AG09319 (cell line): ENCODE measurements around the gene C1QTNF1.
"Not testable (repeated sequence)": the region's sequence is repeated elsewhere in the genome, so short reads cannot be mapped to it uniquely, and the experiment has no call there.

Experiments
- DNase-seq: peaks from one replicate; pipeline ENCODE4 v3.0.0-alpha.2; 2010; ENCODE audit warnings: low read depth; ENCODE audit errors: extremely low read depth
- CTCF ChIP-seq: IDR thresholded peaks from 2 replicates; pipeline ENCODE4 v1.5.1; 2011; ENCODE audit warnings: low read depth, mild to moderate bottlenecking, inconsistent platforms, low read length, moderate library complexity

The C1QTNF1 gene

DNA sequence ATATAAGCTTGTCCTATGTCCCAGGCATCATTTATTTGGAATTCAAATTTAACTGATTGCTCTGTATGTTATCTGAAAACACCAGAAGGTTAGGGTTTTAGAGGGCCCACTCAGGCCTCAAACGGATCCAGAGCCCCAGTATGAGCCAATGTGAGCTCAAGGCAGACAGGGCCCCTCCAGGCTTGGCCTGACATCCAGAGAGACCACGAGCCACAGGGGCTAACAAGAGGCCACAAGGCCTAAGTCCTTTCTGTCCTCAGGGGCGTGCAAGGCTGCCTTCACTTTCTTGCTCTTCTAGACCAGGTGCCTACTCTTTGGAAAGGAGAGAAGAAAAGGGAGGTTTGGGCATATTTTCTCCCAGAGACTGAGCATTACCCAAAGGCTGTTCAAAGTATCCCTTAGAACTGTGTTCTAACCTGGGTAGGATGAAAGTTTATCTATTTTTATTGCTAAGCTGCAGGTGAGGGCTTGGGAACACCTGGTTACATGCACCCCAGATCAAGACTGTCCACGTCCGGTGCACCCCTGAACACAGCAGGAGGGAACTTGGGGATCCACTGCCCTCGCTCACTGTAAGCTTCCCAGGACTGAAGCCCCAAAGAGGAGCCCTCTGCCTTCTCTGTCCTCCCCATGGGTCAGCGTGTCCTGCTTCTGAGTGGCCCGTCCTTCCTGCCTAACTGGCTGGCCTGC is 49.2 kb downstream of the C1QTNF1 start:
- no peak for DNase-seq
- TF ChIP-seq CTCF, result no peak

DNA sequence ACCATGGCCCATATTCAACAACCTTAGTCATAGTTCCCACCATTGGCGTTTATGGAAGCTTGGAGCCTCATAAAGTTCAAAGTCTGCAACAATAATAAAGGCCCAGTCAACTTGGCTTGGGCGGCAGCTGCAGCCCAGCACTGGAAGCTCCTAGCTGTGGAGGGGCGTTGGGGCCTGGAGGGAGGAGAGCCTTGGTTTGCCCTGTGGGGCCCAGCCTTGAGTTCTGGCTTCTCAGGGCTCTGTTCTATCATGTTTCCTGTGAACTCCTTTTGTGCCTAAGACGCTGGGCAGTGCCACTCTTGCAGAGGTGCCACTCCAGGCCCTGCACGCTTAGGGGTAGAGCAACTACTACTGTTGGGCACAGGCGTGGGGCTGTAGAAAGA is 49.7 kb downstream of the C1QTNF1 start:
- TF ChIP-seq CTCF, result no peak
- no peak for DNase-seq

DNA sequence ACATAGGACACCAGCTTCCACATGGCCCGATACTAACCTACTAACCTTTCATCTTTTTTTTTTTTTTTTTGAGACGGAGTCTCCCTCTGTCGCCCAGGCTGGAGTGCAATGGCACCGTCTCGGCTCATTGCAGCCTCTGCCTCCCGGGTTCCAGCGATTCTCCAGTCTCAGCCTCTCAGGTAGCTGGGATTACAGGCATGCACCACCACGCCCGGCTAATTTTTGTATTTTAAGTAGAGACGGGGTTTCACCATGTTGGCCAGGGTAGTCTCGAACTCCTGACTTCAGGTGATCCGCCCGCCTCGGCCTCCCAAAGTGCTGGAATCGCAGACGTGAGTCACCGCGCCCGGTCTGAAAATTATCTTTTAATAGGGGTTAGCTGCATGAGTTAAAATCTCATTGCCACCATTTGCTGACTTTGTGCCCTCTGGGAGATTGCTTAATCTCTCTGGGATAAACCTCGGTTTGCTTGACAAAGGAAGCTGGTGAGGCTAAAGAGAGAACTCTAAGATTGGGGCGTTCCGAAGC is 50.2 kb downstream of the C1QTNF1 start:
- not testable (repeated sequence) for DNase-seq

DNA sequence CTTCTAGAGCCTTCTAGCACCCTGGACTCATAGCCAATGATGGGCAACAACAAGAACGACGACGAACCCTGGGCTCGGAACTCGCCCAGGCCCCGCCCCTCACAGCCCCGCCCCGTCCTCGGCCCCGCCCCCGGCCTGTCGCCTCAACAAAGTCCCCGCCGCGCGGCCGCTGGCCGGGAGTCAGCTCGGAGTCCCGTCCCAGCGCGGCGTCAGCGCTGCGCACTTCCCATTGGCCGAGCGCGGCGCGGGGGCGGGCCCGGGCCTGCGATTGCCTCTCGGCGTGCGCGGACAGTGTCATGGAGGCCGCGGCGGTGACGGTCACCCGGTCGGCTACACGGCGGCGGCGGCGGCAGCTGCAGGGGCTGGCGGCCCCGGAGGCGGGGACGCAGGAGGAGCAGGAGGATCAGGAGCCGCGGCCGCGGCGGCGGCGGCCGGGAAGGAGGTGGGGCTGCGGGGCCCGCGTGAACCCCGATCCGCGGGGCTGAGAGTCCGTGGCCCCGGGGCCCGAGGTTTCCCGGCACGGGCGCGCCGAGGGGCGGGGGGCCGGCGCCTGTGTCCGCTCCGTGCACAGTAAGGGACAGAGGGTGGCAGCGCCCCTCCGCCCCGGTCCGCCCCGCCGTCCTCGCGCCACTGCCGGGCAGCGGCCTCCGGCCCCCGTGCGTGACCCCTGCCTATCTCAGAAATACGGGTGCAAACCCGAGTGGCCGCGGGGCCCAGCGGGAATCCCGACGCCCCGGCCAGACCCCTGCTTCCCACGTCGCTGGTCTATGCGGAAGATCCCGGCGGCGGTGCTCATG is 50.9 kb downstream of the C1QTNF1 start, which contains the start of gene ENGASE:
Gene ENGASE, plus strand, starts transcription at position 176 of the 797 bp plus-strand sequence. Its CDS starts 121 bp downstream, at position 297.
- peak; percentile 68 for DNase-seq
- no peak for TF ChIP-seq CTCF

- no peak for DNase-seq
- no peak for TF ChIP-seq CTCF
Measured at GRCh38 chr17:79075446-79075750, 51.4 kb downstream of the C1QTNF1 start.

DNA sequence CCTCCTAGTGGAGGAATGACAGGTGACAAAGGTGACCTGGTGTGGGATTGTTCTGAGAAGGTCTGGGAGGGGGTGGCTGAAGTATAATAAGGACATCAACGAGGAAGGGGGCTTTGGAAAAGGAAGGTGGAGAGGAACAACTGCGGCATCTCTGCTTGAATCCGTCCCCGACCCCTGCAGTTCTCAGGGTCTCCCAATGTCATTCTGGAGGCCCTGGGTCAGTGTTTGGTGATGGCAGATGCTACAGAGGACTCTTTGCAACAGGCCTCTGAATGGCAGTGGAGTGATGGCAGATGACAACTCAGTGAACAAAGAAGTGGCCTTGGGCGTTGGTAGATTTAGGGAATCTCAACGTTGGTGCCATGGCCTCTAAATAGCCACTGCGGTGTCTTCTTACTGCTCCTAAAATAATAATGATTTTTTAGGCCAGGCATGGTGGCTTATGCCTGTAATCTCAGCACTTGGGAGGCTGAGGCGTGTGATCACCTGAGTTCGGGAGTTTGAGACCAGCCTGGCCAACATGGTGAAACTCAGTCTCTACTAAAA is 52.0 kb downstream of the C1QTNF1 start:
- no peak for TF ChIP-seq CTCF
- DNase-seq, result no peak

DNA sequence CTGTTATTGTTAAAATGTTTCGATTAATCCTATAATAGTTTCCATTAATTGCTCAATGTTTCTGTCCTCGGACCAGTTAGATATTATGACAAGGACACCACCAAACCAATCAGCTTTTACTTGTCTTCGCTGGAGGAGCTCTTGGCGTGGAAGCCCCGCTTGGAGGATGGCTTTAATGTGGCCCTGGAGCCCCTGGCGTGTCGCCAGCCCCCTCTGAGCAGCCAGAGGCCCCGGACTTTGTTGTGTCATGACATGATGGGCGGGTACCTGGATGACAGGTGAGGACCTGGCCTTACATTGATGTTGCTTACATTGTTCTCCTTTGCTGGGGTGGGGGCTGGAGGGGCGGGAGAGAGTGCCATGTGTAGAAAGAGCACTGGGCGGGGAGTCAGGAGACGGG is 53.6 kb downstream of the C1QTNF1 start:
- TF ChIP-seq CTCF, result no peak
- no peak for DNase-seq
